K562 (cell line): Measurements from ENCODE around the gene PPIF. TPM values are rescaled to one million over a fixed set of nuclear protein-coding genes. Genes with fewer than 3 reads are reported as not detected.
A peak's percentile ranks its signal among the peaks of the same experiment; 100 is the strongest.

Experiments used
- ATAC-seq: fragments of 200-7000 bp; cut with Tn5 transposase; 3 replicates; pipeline ENCODE4 v1.9.1; 2020; ENCODE audit warnings: moderate library complexity
- BruUV-seq: library from RNA; stranded (reverse); fragments of 400-500 nt; replicated peaks from 2 replicates; lab custom pipeline; 2021; lab: Mats Ljungman, UMichigan
- CTCF ChIA-PET: fragments of 300-600 bp; formaldehyde crosslinking; extraction: SDS; loops from one replicate; lab custom pipeline; 2021; ENCODE audit warnings: low intra/inter-chr PET ratio; lab: Yijun Ruan, JAX
- POLR2A ChIA-PET: fragments of 300-600, 350-650 bp; sonication (Branson Sonifier 250); formaldehyde crosslinking; extraction: SDS; loops from one replicate; lab custom pipeline; 2021; ENCODE audit warnings: antibody characterized with exemption, inconsistent platforms; lab: Yijun Ruan, JAX
- DNase-seq, 4 experiments: peaks; one replicate each; pipeline versions ENCODE4 v3.0.0 to v3.0.0-alpha.2; 2011 to 2018; ENCODE audit warnings: low spot score in 3 of 4, mixed read lengths in 3 of 4; ENCODE audit errors: extremely low read depth in 1 of 4
- FAIRE-seq: peaks from 2 replicates; lab custom pipeline; 2011; peaks lifted over from hg19 to GRCh38; lab: Jason Lieb, UNC
- H2AFZ ChIP-seq: 2 replicates; pipeline ENCODE4 v1.6.0; 2011; ENCODE audit warnings: low read depth, low read length, control low read depth, inconsistent platforms
- H3K27ac ChIP-seq: fragments of 200-600 bp; 3 replicates; pipeline ENCODE4 v1.8.0; 2011; ENCODE audit warnings: low read depth, mild to moderate bottlenecking, control low read depth, inconsistent platforms, low read length, moderate library complexity, mixed read lengths; ENCODE audit errors: extremely low read depth
- H3K27me3 ChIP-seq, 2 experiments: fragments of 300-600 bp in 1 of 2; 2 replicates in 1 of 2; 3 replicates in 1 of 2; pipeline versions ENCODE4 v1.6.0 to v1.8.0; 2011; ENCODE audit warnings: inconsistent platforms in 2 of 2, low read length in 2 of 2, mild to moderate bottlenecking in 1 of 2, mixed read lengths in 1 of 2, moderate library complexity in 1 of 2; ENCODE audit not compliant: control insufficient read depth in 2 of 2, insufficient read depth in 2 of 2
- H3K36me3 ChIP-seq: fragments of 300-600 bp; 3 replicates; pipeline ENCODE4 v1.8.0; 2011; ENCODE audit warnings: mild to moderate bottlenecking, low read length, inconsistent platforms; ENCODE audit not compliant: control insufficient read depth, insufficient read depth
- H3K4me1 ChIP-seq, 2 experiments: fragments of 200-600 bp in 1 of 2; replicated peaks in 1 of 2; 2 replicates in 1 of 2; 3 replicates in 1 of 2; pipeline versions ENCODE4 v1.5.1 to v1.8.0; 2011; ENCODE audit warnings: inconsistent platforms in 2 of 2, low read length in 2 of 2, mild to moderate bottlenecking in 1 of 2, mixed read lengths in 1 of 2, moderate library complexity in 1 of 2; ENCODE audit not compliant: control insufficient read depth in 2 of 2, insufficient read depth in 2 of 2
- H3K4me2 ChIP-seq: 2 replicates; pipeline ENCODE4 v1.6.1; 2011; ENCODE audit warnings: low read length, control low read depth, inconsistent platforms, mixed read lengths; ENCODE audit not compliant: insufficient read depth
- H3K4me3 ChIP-seq: fragments of 200-600 bp; sonication (generic), shearing (Covaris generic); 2 replicates; pipeline ENCODE4 v1.5.1; 2016; ENCODE audit warnings: control low read depth, inconsistent platforms
- H3K79me2 ChIP-seq: fragments of 200-600 bp; 3 replicates; pipeline ENCODE4 v1.8.0; 2011; ENCODE audit warnings: low read length, inconsistent platforms; ENCODE audit not compliant: control insufficient read depth, insufficient read depth
- H3K9ac ChIP-seq, 2 experiments: 2 replicates each; pipeline versions ENCODE4 v1.6.0 to v1.6.1; 2011; ENCODE audit warnings: low read depth in 2 of 2, low read length in 2 of 2, control low read depth in 1 of 2, inconsistent platforms in 1 of 2, mild to moderate bottlenecking in 1 of 2, mixed read lengths in 1 of 2; ENCODE audit not compliant: insufficient read depth in 1 of 2
- H3K9me1 ChIP-seq: one replicate; pipeline ENCODE4 v1.6.0; 2011; ENCODE audit warnings: inconsistent platforms, mild to moderate bottlenecking, low read length, moderate library complexity; ENCODE audit not compliant: control insufficient read depth, insufficient read depth
- H3K9me3 ChIP-seq: replicated peaks from 2 replicates; pipeline ENCODE4 v1.5.1; 2011; ENCODE audit warnings: low read depth, low read length, inconsistent platforms; ENCODE audit not compliant: control insufficient read depth, insufficient read depth
- H4K20me1 ChIP-seq: replicated peaks from 2 replicates; pipeline ENCODE4 v1.6.1; 2011; ENCODE audit warnings: low read length, inconsistent platforms, mixed read lengths; ENCODE audit not compliant: control insufficient read depth, insufficient read depth
- E4F1 ChIP-seq: fragments of 250-450 bp; sonication (Bioruptor Pico); IDR thresholded peaks from 2 replicates; pipeline ENCODE4 v1.5.0; 2021; ENCODE audit warnings: mild to moderate bottlenecking, borderline replicate concordance
- MEF2D ChIP-seq: conservative IDR thresholded peaks from 2 replicates; pipeline ENCODE4 v1.6.1; 2016; ENCODE audit warnings: low read depth, missing genetic modification characterization, missing compliant biosample characterization
- SMAD3 ChIP-seq: fragments of 450-650 bp; formaldehyde crosslinking; conservative IDR thresholded peaks from 2 replicates; pipeline ENCODE4 v1.4.0; 2020; ENCODE audit warnings: mild to moderate bottlenecking
- SNRNP70 ChIP-seq: fragments of 200-400 bp; formaldehyde crosslinking; optimal IDR thresholded peaks from 2 replicates; pipeline ENCODE3; 2017; ENCODE audit warnings: low read depth, low read length
- TBP ChIP-seq: optimal IDR thresholded peaks from 2 replicates; pipeline ENCODE3; 2011; ENCODE audit warnings: low read depth, low read length, improper control_type of control experiment
- ZBTB34 ChIP-seq: fragments of 250-450 bp; sonication (Bioruptor Pico); IDR thresholded peaks from 2 replicates; pipeline ENCODE4 v1.8.0; 2021; ENCODE audit warnings: mild to moderate bottlenecking, moderate library complexity
- ZBTB40 ChIP-seq, 2 experiments: fragments of 450-650 bp in 1 of 2; sonication (generic) in 1 of 2; formaldehyde crosslinking in 1 of 2; IDR thresholded peaks; 2 replicates each; pipeline versions ENCODE4 v1.7.1 to v1.9.0; 2016 to 2022; ENCODE audit warnings: inconsistent platforms in 1 of 2, mild to moderate bottlenecking in 1 of 2, missing genetic modification reagents in 1 of 2
- ZNF408 ChIP-seq: fragments of 250-450 bp; sonication (Bioruptor Pico); IDR thresholded peaks from 2 replicates; pipeline ENCODE4 v1.4.0; 2020; ENCODE audit warnings: low read depth, mild to moderate bottlenecking, moderate library complexity
- ZNF785 ChIP-seq: fragments of 250-450 bp; sonication (Bioruptor Pico); IDR thresholded peaks from 2 replicates; pipeline ENCODE4 v1.4.0; 2020; ENCODE audit warnings: mild to moderate bottlenecking
- WGBS: fragments of 100-300 bp; shearing (Covaris generic); methylation state at CpG from one replicate; pipeline ENCODE4 v1.1.6; 2016; ENCODE audit warnings: low coverage, mixed read lengths; ENCODE audit not compliant: insufficient coverage; ENCODE audit errors: missing lambda C conversion rate; 5-methylcytosine and 5-hydroxymethylcytosine counted together
- in situ Hi-C: fragments of 300-500 bp; cut with MboI; formaldehyde crosslinking; loops from 4 replicates; pipeline ENCODE4 v1.15.0; 2018; ENCODE audit warnings: inconsistent platforms, mixed read lengths
- intact Hi-C: fragments of 100-400 bp; cut with micrococcal nuclease; formaldehyde crosslinking; loops from 2 replicates; pipeline ENCODE4 v1.14.2; 2022
- polyA plus RNA-seq, 8 experiments: library from polyadenylated mRNA; depleted of rRNA in 4 of 8; stranded (reverse) in 5 of 8; unstranded in 3 of 8; fragments of >200 nt; fragmentation: Nextera tagmentation in 2 of 8; fragmentation: Illumina TruSeq in 1 of 8; extraction: Ambion mirVana in 2 of 8; extraction: Trizol in 1 of 8; gene quantifications; 2 replicates each; pipeline versions ENCODE4 v1.2.1 to v1.2.3, GENCODE V29; 2011 to 2014; ENCODE audit warnings: inconsistent platforms in 1 of 8, missing spikeins in 1 of 8
- total RNA-seq, 7 experiments: library from RNA; depleted of rRNA in 6 of 7; stranded (reverse); fragments of >200 nt in 6 of 7; fragmentation: Illumina TruSeq in 2 of 7; extraction: Trizol in 2 of 7; gene quantifications; 2 replicates each; pipeline versions ENCODE4 v1.2.1 to v1.2.3, GENCODE V29; 2011 to 2021; ENCODE audit warnings: low replicate concordance in 1 of 7

PPIF gene
- total and polyA plus RNA-seq, 9 of the 15 experiments (the other 6 are each of a cell fraction or from before 2014, with no cell fraction given): 40.9 to 287 (median 117) TPM

GRCh38 chr10:79349072-79349491 is 1.8 kb downstream of the PPIF start:
- Histone ChIP-seq H3K4me3 (peak overlapping the region; percentile 88), H4K20me1 (peaks cover 25% of the 10 kb centered on the region), H3K4me1 (peaks cover 25 to 50% of the 10 kb centered on the region in 2 experiments), H3K9me3 (no peaks in the 10 kb centered on the region), H3K27me3 (no peaks in the 10 kb centered on the region), H2AFZ (no peak overlapping the region), H3K4me2 (peak overlapping the region; percentile 88), H3K9ac (peak overlapping the region; percentile 95 to 99), H3K27ac (peak overlapping the region; percentile 96; the same call in 2 of the 3 replicates), H3K36me3 (peaks cover 59% of the 10 kb centered on the region), H3K79me2 (peaks cover 39% of the 10 kb centered on the region), H3K9me1 (peaks cover 21% of the 10 kb centered on the region)
- DNase-seq (peak in 1 of 4 experiments; percentile 3), ATAC-seq (no peak), FAIRE-seq (no peak)
- intact Hi-C loops: no loop called here
- POLR2A ChIA-PET: interaction anchor here (0.5 to 2.7 kb wide), 9 partner anchors 9 to 1302 kb away, joined by 3 to 9 read pairs (median 6); partner anchors contain the start of gene ZCCHC24
- in situ Hi-C loops: no loop called here
- BruUV-seq: no TSS peak
- CTCF ChIA-PET: no interaction called here
- WGBS: 76% methylated on average over 4 of the region's 6 CpGs
- TF ChIP-seq TBP (no peak), E4F1 (CRISPR knock-in tag) (no peak), ZNF408 (CRISPR knock-in tag) (no peak), SMAD3 (CRISPR knock-in tag) (no peak), MEF2D (tag) (no peak), ZBTB34 (CRISPR knock-in tag) (no peak), ZBTB40 (IDR thresholded peaks at IDR 0.05) (no peak), ZBTB40 (CRISPR knock-in tag; IDR thresholded peaks at IDR 0.05) (no peak), SNRNP70 (no peak), ZNF785 (no peak)
